NCI-H446 treated with DMSO at 0.1 percent for 48 hours (cell line): ENCODE data around the gene ANO7.

Experiments
- DNase-seq: peaks from one replicate; lab custom pipeline; 2025; lab: John Stamatoyannopoulos, UW

Gene ANO7

GRCh38 chr2:241211276-241211675 is 22.8 kb downstream of the ANO7 start:
- DNase-seq: no peak

GRCh38 chr2:241213041-241213440 is 24.6 kb downstream of the ANO7 start:
- no peak for DNase-seq

DNA sequence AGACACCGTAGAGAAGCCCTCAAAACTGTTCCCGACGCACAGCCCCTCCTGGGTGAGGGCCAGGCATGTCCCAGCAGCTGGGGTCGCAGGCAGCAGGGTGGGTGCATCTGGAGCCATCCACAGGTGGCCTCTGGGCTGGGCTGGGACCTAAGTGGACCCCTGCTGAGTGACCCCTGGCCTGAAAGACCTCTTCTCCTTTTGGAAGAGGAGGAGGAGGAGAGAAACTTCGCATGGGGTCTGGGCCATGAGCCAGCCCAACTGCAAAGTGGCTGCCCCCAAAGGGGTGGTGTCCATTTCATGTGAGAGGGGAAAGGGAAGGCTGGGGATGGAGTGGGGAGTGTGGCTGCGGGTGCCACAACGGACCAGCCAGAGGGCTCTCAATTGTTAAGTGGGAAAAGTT is 25.1 kb downstream of the ANO7 start:
- no peak for DNase-seq

DNA sequence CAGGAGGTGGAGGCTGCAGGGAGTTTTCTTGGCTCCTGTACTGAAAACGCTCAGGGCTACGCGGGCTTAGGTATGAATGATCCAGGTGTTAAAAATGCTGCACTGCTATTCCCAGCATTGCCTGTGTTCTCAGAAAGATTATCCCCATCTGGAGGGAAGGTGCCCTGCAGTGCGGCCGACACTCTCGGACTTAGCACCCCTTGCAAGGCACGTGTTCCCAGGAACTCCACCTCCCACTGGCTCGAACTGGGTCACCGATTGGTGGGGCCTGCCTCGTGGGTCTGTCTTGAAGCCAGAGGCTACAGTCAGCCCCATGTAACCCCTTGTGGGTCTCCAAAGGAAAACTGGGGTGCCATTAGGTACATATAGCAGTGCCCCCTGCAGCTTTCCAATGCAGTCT is 25.7 kb downstream of the ANO7 start:
- DNase-seq: no peak

- DNase-seq: no peak
Measured at GRCh38 chr2:241214766-241215165, 26.3 kb downstream of the ANO7 start.

- DNase-seq: no peak
Measured at GRCh38 chr2:241215421-241215820, 26.9 kb downstream of the ANO7 start.

- DNase-seq: no peak
Measured at GRCh38 chr2:241216211-241216761, 27.8 kb downstream of the ANO7 start.

DNA sequence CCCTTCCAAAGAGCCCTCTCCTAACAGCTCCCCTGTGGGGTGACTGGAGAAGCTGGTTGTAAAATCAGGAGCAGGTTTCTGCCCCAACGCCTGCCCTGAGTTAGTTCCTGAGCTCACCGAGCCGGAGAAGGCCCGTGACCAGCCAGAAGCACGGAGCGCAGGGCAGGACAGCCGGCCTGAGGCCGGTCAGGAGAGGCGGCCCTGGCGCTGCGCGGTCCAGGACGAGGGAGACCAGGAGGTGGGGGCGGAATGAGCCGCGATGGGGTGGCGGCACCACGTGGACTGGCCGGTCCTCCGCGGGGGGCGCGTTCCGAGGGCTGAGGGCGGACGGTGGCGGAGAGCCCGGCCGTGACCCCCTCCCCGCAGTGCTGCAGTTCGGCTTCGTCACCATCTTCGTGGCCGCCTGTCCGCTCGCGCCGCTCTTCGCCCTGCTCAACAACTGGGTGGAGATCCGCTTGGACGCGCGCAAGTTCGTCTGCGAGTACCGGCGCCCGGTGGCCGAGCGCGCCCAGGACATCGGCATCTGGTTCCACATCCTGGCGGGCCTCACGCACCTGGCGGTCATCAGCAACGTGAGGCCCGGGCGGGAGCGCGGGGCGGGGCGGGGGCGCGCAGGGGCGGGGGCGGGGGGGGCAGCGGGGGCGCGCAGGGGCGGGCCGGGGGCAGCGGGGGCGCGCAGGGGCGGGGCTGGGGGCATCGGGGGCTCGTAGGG is 29.0 kb downstream of the ANO7 start:
- no peak for DNase-seq

DNA sequence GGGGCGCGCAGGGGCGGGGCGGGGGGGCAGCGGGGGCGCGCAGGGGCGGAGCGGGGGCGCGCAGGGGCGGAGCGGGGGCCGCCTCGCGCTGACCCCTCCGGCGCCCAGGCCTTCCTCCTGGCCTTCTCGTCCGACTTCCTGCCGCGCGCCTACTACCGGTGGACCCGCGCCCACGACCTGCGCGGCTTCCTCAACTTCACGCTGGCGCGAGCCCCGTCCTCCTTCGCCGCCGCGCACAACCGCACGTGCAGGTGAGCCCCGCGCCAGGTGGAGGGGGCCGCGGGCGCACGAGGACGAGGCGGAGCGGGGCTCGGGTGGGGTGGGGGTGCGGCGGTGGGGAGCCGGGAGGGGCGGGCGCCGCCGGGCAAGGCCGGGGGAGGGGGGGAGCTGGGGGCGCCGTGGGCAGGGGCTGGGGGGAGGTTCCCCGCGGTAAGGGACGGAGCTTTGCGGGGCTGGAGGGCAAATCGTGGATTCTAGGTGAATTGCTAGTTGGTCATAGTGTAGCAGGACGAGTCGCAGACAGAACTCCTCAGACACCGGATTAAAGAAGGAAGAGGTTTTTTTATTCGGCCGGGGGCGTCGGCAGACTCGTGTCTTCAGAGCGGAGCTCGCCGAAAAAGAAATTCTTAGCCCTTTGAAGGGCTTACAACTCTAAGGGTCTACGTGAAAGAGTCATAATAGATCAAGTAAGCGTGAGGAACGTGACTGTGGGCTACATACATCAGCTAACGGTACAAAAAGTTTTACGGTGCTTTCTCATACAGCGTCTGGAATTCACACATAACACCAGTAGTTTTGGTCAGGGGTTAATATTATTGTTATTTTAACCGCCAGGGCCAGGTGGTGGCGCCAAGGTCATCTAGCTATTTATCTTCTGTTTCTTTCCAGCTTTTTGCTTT is 29.9 kb downstream of the ANO7 start:
- DNase-seq: no peak

GRCh38 chr2:241219030-241219382 is 30.5 kb downstream of the ANO7 start:
- DNase-seq: no peak

DNA sequence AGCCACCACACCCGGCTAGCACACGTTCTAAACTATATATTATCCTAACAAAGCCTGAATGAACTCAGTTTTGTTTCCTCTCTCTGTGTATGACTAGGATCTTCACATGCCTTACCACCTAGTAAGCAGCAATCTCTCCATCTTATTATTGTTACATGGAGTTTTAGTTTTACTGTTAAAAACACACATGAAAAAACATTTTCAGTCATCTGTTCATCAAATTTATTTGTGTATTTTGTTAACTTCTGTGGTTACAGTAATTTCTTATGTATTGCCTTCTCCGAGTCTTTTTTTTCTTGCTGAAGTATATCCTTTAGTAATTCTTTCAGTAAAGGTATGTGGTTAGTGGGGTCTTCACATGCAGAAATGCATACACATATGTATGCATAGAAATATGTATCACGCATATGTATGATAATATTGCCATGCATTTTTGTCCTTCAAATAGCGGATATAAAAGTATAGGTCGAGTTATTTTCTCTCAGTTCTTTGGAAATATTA is 31.4 kb downstream of the ANO7 start:
- no peak for DNase-seq

DNA sequence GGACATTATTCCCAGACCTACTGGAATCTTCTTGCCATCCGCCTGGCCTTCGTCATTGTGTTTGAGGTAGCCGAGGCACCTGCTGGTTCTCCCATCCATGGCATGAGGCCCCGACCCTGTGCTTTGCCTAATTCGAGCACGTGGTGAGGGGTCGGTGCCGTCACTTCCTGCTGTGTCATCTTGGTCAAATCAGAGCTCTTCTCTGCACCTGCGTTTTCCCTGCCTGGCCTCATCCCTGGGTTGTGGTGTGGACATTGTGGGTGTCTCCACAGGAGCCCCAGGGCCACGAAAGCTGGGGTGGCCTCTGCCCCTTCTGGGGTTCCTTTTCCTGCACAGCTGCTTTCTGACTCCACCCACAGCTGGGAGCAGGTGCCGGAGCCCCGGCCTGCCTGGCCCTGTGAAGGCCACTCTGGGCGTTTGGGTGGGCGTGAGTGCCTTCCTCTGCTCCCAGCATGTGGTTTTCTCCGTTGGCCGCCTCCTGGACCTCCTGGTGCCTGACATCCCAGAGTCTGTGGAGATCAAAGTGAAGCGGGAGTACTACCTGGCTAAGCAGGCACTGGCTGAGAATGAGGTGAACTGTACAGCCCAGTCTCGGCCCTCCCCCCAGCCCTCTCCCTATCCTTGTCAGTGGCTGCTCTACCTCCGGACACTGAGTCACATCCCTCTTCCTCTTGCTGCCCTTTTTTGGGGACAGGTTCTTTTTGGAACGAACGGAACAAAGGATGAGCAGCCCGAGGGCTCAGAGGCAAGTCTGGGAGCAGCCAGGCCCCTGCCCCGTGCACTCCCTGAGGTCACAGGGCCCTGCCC is 34.9 kb downstream of the ANO7 start:
- DNase-seq: no peak

GRCh38 chr2:241224018-241224850 is 35.8 kb downstream of the ANO7 start:
- no peak for DNase-seq

- DNase-seq: no peak
Measured at GRCh38 chr2:241224851-241225438, 36.5 kb downstream of the ANO7 start.

DNA sequence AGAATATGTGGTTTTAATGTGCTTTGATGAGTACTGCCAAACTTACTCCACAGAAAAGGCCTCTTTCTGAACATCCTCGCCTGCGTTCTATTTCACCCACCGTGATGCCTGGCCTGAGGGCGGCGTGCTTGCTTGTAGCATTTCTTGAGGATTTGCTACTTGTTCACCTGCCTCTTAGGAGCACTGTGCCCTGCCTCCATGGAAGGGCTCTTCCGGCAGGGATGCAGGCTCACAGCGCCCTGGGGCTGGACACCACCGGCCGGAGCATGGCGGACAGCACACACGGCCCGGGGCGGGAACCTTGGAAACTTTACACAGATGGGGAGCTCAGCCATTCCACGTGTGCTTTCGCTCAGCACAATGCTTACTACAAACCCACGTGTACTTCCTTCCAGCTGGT is 37.1 kb downstream of the ANO7 start:
- no peak for DNase-seq

GRCh38 chr2:241225983-241226382 is 37.5 kb downstream of the ANO7 start:
- no peak for DNase-seq

GRCh38 chr2:241226723-241227572 is 38.5 kb downstream of the ANO7 start:
- DNase-seq: no peak

- no peak for DNase-seq
Measured at GRCh38 chr2:241227594-241227993, 39.1 kb downstream of the ANO7 start.

DNA sequence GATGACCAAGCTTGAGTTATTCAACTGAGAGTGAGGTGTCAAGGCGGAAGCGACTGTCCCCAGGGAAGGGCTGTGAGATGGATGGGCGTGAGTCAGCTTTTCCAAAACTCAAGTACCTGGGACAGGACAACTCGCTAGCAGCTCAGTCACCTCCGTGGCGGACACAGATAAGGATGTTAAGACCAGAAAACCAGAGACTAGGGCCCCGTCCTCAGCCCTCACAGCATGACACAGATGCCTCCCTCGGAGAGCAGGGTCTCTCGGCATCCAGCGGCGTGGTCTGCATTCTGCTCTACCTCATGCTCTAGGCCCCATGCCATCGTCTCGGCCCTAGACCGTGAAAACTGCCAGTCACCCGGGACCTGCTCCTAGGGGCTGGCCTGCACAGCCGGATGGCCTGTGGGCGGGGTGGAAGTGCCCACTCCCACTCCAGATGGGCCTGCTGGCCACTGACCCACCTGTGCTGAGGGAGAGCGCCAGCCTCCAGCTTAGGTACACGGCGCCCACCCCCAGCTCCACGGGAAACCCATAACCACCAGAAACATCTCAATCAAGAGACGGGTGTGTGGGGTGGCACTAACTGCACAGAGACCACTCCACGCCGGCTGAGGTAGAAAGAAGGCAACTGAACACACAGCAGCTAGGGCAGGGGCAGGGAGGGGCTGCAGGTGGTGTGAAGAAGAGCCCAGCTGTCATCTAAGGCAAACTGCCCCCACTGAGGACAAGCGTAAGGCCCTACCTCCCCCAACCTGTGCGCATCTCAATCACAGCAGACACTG is 39.8 kb downstream of the ANO7 start:
- DNase-seq: no peak
